H1 (cell line): ENCODE data around the gene LPP. TPM values are rescaled to one million over a fixed set of nuclear protein-coding genes. Genes with fewer than 3 reads are reported as not detected.

Source experiments
- CTCF ChIA-PET: fragments of 300-600 bp; sonication (Branson Sonifier 250); formaldehyde crosslinking; loops from one replicate; lab custom pipeline; 2021; ENCODE audit not compliant: partially characterized antibody; lab: Charles Lee
- POLR2A ChIA-PET: fragments of 300-600 bp; sonication (Branson Sonifier 250); formaldehyde crosslinking; loops from one replicate; lab custom pipeline; 2021; ENCODE audit warnings: inconsistent platforms; ENCODE audit not compliant: partially characterized antibody; lab: Charles Lee
- DNase-seq, 2 experiments: peaks; one replicate each; pipeline versions ENCODE4 v3.0.0 to v3.0.0-alpha.2; 2010 to 2022; ENCODE audit warnings: low spot score in 2 of 2, low read depth in 1 of 2, mixed read lengths in 1 of 2
- FAIRE-seq: peaks from 2 replicates; lab custom pipeline; 2011; peaks lifted over from hg19 to GRCh38; lab: Jason Lieb, UNC
- H2AFZ ChIP-seq: 2 replicates; pipeline ENCODE4 v1.8.1; 2012; ENCODE audit warnings: low read length, inconsistent platforms
- H2AK5ac ChIP-seq: 2 replicates; pipeline ENCODE4 v1.6.1; 2013; ENCODE audit warnings: low read depth, low read length
- H2BK120ac ChIP-seq: replicated peaks from 2 replicates; pipeline ENCODE3; 2013; ENCODE audit warnings: low read depth, low read length, inconsistent platforms
- H2BK12ac ChIP-seq: 2 replicates; pipeline ENCODE4 v1.6.1; 2013; ENCODE audit warnings: low read depth, low read length
- H2BK15ac ChIP-seq: 2 replicates; pipeline ENCODE4 v1.6.1; 2013; ENCODE audit warnings: low read length
- H2BK20ac ChIP-seq: 2 replicates; pipeline ENCODE4 v1.6.1; 2013; ENCODE audit warnings: low read length
- H2BK5ac ChIP-seq: 2 replicates; pipeline ENCODE4 v1.6.1; 2013; ENCODE audit warnings: low read depth, low read length
- H3K14ac ChIP-seq: 2 replicates; pipeline ENCODE4 v1.6.1; 2013; ENCODE audit warnings: inconsistent platforms; ENCODE audit not compliant: insufficient read length
- H3K18ac ChIP-seq: 2 replicates; pipeline ENCODE4 v1.6.1; 2013; ENCODE audit warnings: low read length; ENCODE audit errors: extremely low read depth
- H3K23ac ChIP-seq: 2 replicates; pipeline ENCODE4 v1.6.1; 2013; ENCODE audit warnings: inconsistent platforms; ENCODE audit not compliant: insufficient read length
- H3K23me2 ChIP-seq: 2 replicates; pipeline ENCODE4 v1.6.1; 2013; ENCODE audit warnings: low read depth, low read length
- H3K27ac ChIP-seq: 2 replicates; pipeline ENCODE4 v1.6.1; 2011; ENCODE audit warnings: low read depth, low read length, inconsistent platforms
- H3K27me3 ChIP-seq, 4 experiments: replicated peaks in 1 of 4; 1 replicate in 1 of 4; 2 replicates in 3 of 4; pipeline versions ENCODE4 v1.6.1 to v1.8.1; 2011 to 2013; ENCODE audit warnings: low read length in 3 of 4, mild to moderate bottlenecking in 3 of 4, inconsistent platforms in 2 of 4, mixed read lengths in 2 of 4, moderate library complexity in 1 of 4; ENCODE audit not compliant: control insufficient read depth in 3 of 4, insufficient read depth in 3 of 4; ENCODE audit errors: extremely low read depth in 1 of 4
- H3K36me3 ChIP-seq, 4 experiments: 2 replicates each; pipeline versions ENCODE4 v1.6.1 to v1.8.1; 2011 to 2013; ENCODE audit warnings: mild to moderate bottlenecking in 4 of 4, low read length in 3 of 4, moderate library complexity in 2 of 4, control low read depth in 1 of 4, inconsistent platforms in 1 of 4; ENCODE audit not compliant: insufficient read depth in 4 of 4, control insufficient read depth in 2 of 4
- H3K4ac ChIP-seq: replicated peaks from 2 replicates; pipeline ENCODE3; 2013; ENCODE audit warnings: low read length, low read depth, mixed read lengths, inconsistent platforms; ENCODE audit not compliant: insufficient read length
- H3K4me1 ChIP-seq, 4 experiments: replicated peaks in 1 of 4; 1 replicate in 1 of 4; 2 replicates in 3 of 4; pipeline versions ENCODE4 v1.6.1 to v1.8.1; 2011 to 2013; ENCODE audit warnings: low read length in 3 of 4, inconsistent platforms in 2 of 4, mixed read lengths in 1 of 4; ENCODE audit not compliant: insufficient read depth in 4 of 4, control insufficient read depth in 3 of 4
- H3K4me2 ChIP-seq, 2 experiments: 2 replicates each; pipeline versions ENCODE4 v1.6.1 to v1.8.1; 2011 to 2013; ENCODE audit warnings: low read depth in 2 of 2, low read length in 2 of 2, control low read depth in 1 of 2, inconsistent platforms in 1 of 2, mild to moderate bottlenecking in 1 of 2; ENCODE audit not compliant: insufficient read depth in 1 of 2
- H3K4me3 ChIP-seq, 4 experiments: fragments of 200-600, 300-600 bp in 1 of 4; sonication (generic), shearing (Covaris generic), sonication (Bioruptor Twin) in 1 of 4; 2 replicates each; pipeline versions ENCODE4 v1.5.1 to v1.8.1; 2011 to 2016; ENCODE audit warnings: low read length in 4 of 4, low read depth in 3 of 4, control low read depth in 2 of 4, inconsistent platforms in 2 of 4, mild to moderate bottlenecking in 2 of 4, mixed read lengths in 1 of 4, moderate library complexity in 1 of 4; ENCODE audit not compliant: insufficient read depth in 2 of 4; ENCODE audit errors: extremely low read depth in 1 of 4
- H3K56ac ChIP-seq: replicated peaks from 2 replicates; pipeline ENCODE3; 2013; ENCODE audit warnings: low read depth, mild to moderate bottlenecking, mixed read lengths, low read length, inconsistent platforms; ENCODE audit not compliant: insufficient read length
- H3K79me1 ChIP-seq: 2 replicates; pipeline ENCODE4 v1.6.1; 2013; ENCODE audit warnings: low read depth, low read length, control low read depth
- H3K79me2 ChIP-seq, 2 experiments: 2 replicates each; pipeline versions ENCODE4 v1.6.1 to v1.8.1; 2012 to 2013; ENCODE audit warnings: low read length in 2 of 2, mild to moderate bottlenecking in 2 of 2, inconsistent platforms in 1 of 2; ENCODE audit not compliant: insufficient read depth in 2 of 2, control insufficient read depth in 1 of 2
- H3K9ac ChIP-seq, 4 experiments: replicated peaks in 1 of 4; 1 replicate in 1 of 4; 2 replicates in 3 of 4; pipeline versions ENCODE4 v1.6.1 to v1.8.1; 2011 to 2013; ENCODE audit warnings: low read depth in 3 of 4, low read length in 3 of 4, control low read depth in 2 of 4, mild to moderate bottlenecking in 2 of 4, moderate library complexity in 2 of 4, inconsistent platforms in 1 of 4; ENCODE audit errors: extremely low read depth in 1 of 4
- H3K9me3 ChIP-seq, 2 experiments: 2 replicates each; pipeline versions ENCODE4 v1.6.1 to v1.8.1; 2012 to 2013; ENCODE audit warnings: mild to moderate bottlenecking in 2 of 2, moderate library complexity in 2 of 2, control low read depth in 1 of 2, inconsistent platforms in 1 of 2, low read depth in 1 of 2, low read length in 1 of 2, mixed read lengths in 1 of 2; ENCODE audit not compliant: insufficient read depth in 2 of 2
- H4K20me1 ChIP-seq, 2 experiments: replicated peaks in 1 of 2; 2 replicates each; pipeline versions ENCODE3 to v1.8.1; 2011 to 2013; ENCODE audit warnings: inconsistent platforms in 2 of 2, low read length in 2 of 2, mild to moderate bottlenecking in 1 of 2; ENCODE audit not compliant: insufficient read depth in 2 of 2, control insufficient read depth in 1 of 2
- H4K5ac ChIP-seq: 2 replicates; pipeline ENCODE4 v1.6.1; 2013; ENCODE audit warnings: low read length, low read depth, mixed read lengths, inconsistent platforms; ENCODE audit not compliant: insufficient read length
- H4K8ac ChIP-seq: 2 replicates; pipeline ENCODE4 v1.8.0; 2013; ENCODE audit warnings: mild to moderate bottlenecking, moderate library complexity, low read length, inconsistent platforms; ENCODE audit not compliant: insufficient read depth; ENCODE audit errors: extremely low read depth
- H4K91ac ChIP-seq: replicated peaks from 2 replicates; pipeline ENCODE3; 2013; ENCODE audit warnings: low read length, mixed read lengths, inconsistent platforms; ENCODE audit not compliant: insufficient read length
- ASH2L ChIP-seq: fragments of 200-600, 300-600 bp; sonication (generic); IDR thresholded peaks from one replicate; pipeline ENCODE4 v1.7.1; 2017; ENCODE audit warnings: low read length
- BCL11A ChIP-seq, 2 experiments: IDR thresholded peaks; one replicate each; pipeline ENCODE4 v1.6.1; 2011; ENCODE audit warnings: low read depth in 2 of 2, low read length in 2 of 2, mild to moderate bottlenecking in 2 of 2
- CBX8 ChIP-seq: fragments of 300-800, 300-1000 bp; sonication (generic); IDR thresholded peaks from 2 replicates; pipeline ENCODE4 v1.7.1; 2016; ENCODE audit warnings: low read depth, low read length, borderline replicate concordance
- CHD2 ChIP-seq: IDR thresholded peaks from 2 replicates; pipeline ENCODE4 v1.6.1; 2012; ENCODE audit warnings: low read length, improper control_type of control experiment
- PHF8 ChIP-seq: fragments of 200-600 bp; sonication (generic); conservative IDR thresholded peaks from 2 replicates; pipeline ENCODE4 v1.7.1; 2012; ENCODE audit warnings: low read depth, mild to moderate bottlenecking, inconsistent platforms, low read length, moderate library complexity
- SIRT6 ChIP-seq: IDR thresholded peaks from one replicate; pipeline ENCODE4 v1.7.1; 2012; ENCODE audit warnings: low read length, inconsistent platforms
- TCF12 ChIP-seq: IDR thresholded peaks from 2 replicates; pipeline ENCODE4 v1.6.1; 2011; ENCODE audit warnings: low read depth, mild to moderate bottlenecking, low read length
- TEAD4 ChIP-seq: IDR thresholded peaks from 2 replicates; pipeline ENCODE4 v1.6.1; 2012; ENCODE audit warnings: low read depth, low read length, inconsistent platforms, mixed read lengths
- YY1 ChIP-seq: IDR thresholded peaks from 2 replicates; pipeline ENCODE4 v1.6.1; 2011; ENCODE audit warnings: low read depth, mild to moderate bottlenecking, low read length
- WGBS, 2 experiments: shearing (Covaris generic) in 1 of 2; methylation state at CpG; one replicate each; pipeline versions ENCODE4 v1.1.6 to v1.1.7; 2013 to 2015; ENCODE audit warnings: low lambda C conversion rate in 2 of 2, mixed read lengths in 2 of 2, inconsistent platforms in 1 of 2, low coverage in 1 of 2, missing lambda C conversion rate in 1 of 2; ENCODE audit not compliant: insufficient replicate concordance in 2 of 2, insufficient coverage in 1 of 2, insufficient read length in 1 of 2; ENCODE audit errors: extremely low coverage in 1 of 2, missing lambda C conversion rate in 1 of 2; 5-methylcytosine and 5-hydroxymethylcytosine counted together
- polyA plus RNA-seq, 7 experiments: library from polyadenylated mRNA; depleted of rRNA in 3 of 7; stranded (reverse) in 5 of 7; unstranded in 2 of 7; fragments of >200 nt in 5 of 7; fragments of 200-250 nt in 2 of 7; gene quantifications; 1 replicate in 5 of 7; 2 replicates in 1 of 7; 4 replicates in 1 of 7; pipeline versions ENCODE4 v1.2.1 to v1.2.3, GENCODE V29; 2011 to 2013; ENCODE audit warnings: missing spikeins in 2 of 7, mixed read lengths in 2 of 7
- total RNA-seq: library from RNA; stranded (reverse); fragmentation: NEBNext Ultra II Directional; extraction: Animal tissue kit (Norgen Biotek cat#: 25700); gene quantifications from 2 replicates; pipeline ENCODE4 v1.2.1, GENCODE V29; 2021

The LPP gene
- total and polyA plus RNA-seq, 2 of the 8 experiments (the other 6 are each of a cell fraction or from before 2014, with no cell fraction given): 10.0 to 53.3 TPM

DNA sequence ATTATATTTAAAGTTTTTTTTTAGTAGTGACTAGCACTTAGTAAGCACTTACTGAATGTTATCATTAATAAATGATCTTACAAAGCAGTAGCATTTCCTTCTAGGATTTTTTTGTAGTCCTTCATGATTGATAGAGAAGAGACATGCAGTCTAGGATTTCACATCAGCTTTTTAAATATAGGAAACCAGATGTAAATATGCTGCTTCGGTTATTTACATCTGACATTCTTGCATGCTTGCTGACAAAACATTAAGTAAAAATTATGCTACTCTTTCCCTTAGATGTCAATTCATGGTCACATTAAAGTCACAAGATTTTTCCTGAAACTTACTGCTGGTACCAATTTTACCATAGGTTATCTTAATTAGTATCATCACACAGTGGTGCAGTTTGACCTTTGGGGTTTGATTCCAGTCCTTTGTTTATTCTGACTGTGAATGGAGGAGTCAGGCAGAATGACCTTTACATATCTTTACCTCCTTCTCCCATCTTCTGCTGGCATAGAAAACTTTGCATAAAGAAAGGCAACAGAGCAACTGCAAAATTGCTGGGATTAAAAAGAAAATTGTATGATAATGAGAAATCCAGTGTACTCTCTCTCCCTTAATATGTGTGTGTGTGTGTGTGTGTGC, 286.5 kb downstream of the LPP start:
- POLR2A ChIA-PET: no interaction called here
- no peak overlapping the region for H3K4me3 ChIP-seq
- no peak overlapping the region for H2BK12ac ChIP-seq
- no peak overlapping the region for H2AFZ ChIP-seq
- no peak overlapping the region; a peak in 1 of 4 replicates for H3K4me2 ChIP-seq
- no peak overlapping the region for H2BK15ac ChIP-seq
- no peak overlapping the region for H3K56ac ChIP-seq
- H2BK120ac ChIP-seq: no peak overlapping the region
- no peak overlapping the region for H3K4ac ChIP-seq
- H3K79me2 ChIP-seq: no peaks in the 10 kb centered on the region
- H3K79me1 ChIP-seq: no peaks in the 10 kb centered on the region
- no peak overlapping the region for H2AK5ac ChIP-seq
- H3K9ac ChIP-seq: no peak overlapping the region
- H3K36me3 ChIP-seq: no peaks in the 10 kb centered on the region
- H3K9me3 ChIP-seq: no peaks in the 10 kb centered on the region
- no peak for TF ChIP-seq TCF12
- TF ChIP-seq TEAD4: no peak
- TF ChIP-seq CHD2: no peak
- TF ChIP-seq SIRT6: no peak
- no peak for TF ChIP-seq ASH2L
- no peak for TF ChIP-seq BCL11A (IDR thresholded peaks at IDR 0.05; ENCODE audit: low read depth in 2 of 2, low read length in 2 of 2)
- no peak for TF ChIP-seq CBX8
- TF ChIP-seq YY1: no peak
- no peak for TF ChIP-seq PHF8
- TF ChIP-seq, all 59 proteins: peak for 0
- Histone ChIP-seq H4K5ac (no peak overlapping the region), H4K91ac (no peak overlapping the region), H3K27ac (no peak overlapping the region), H3K23ac (no peak overlapping the region), H4K8ac (no peak overlapping the region), H2BK20ac (no peak overlapping the region), H4K20me1 (no peaks in the 10 kb centered on the region), H3K18ac (no peak overlapping the region), H2BK5ac (no peak overlapping the region), H3K23me2 (no peaks in the 10 kb centered on the region), H3K14ac (no peak overlapping the region), H3K27me3 (no peaks in the 10 kb centered on the region), H3K4me1 (no peaks in the 10 kb centered on the region; a peak in 2 of 7 replicates)
- WGBS, 2 experiments: 94% methylated on average over 1 of the region's 1 CpG; no CpG with 5 or more reads in 1 of the 2 experiments
- no peak for FAIRE-seq
- CTCF ChIA-PET: no interaction called here
- DNase-seq: no peak
